Vagina (tissue), 2 donors: ENCODE measurements around the gene SCAPER.

Source experiments
- CTCF ChIP-seq, 3 experiments: fragments of 450-650 bp in 2 of 3; fragments of 200-600 bp in 1 of 3; sonication (generic) in 1 of 3; IDR thresholded peaks; one replicate each; pipeline ENCODE4 v1.5.1; 2017 to 2019; ENCODE audit warnings: antibody characterized with exemption in 3 of 3, mild to moderate bottlenecking in 2 of 3, moderate library complexity in 2 of 3
- POLR2AphosphoS5 ChIP-seq, 2 donors: sonication (generic); formaldehyde crosslinking; IDR thresholded peaks; one replicate each; pipeline ENCODE4 v1.9.0; 2017; ENCODE audit warnings: antibody characterized with exemption in 2 of 2, mild to moderate bottlenecking in 2 of 2, low read depth in 1 of 2; ENCODE audit not compliant: insufficient read depth in 1 of 2

- TF ChIP-seq CTCF (IDR thresholded peaks at IDR 0.05) (no peak), POLR2AphosphoS5 (IDR thresholded peaks at IDR 0.05; ENCODE audit: insufficient read depth in 1 of 2, low read depth in 1 of 2) (no peak)
Observed at GRCh38 chr15:76429661-76430060, 475.5 kb downstream of the SCAPER start.
